ENCODE data around the gene ZNFX1. TPM values are rescaled to one million over a fixed set of nuclear protein-coding genes. Genes with fewer than 3 reads are reported as not detected.

Gene ZNFX1
- total and polyA plus RNA-seq, 9 of the 15 experiments (the other 6 are each of a cell fraction or from before 2014, with no cell fraction given) = 3.8 to 13.8 (median 10.3) TPM

GRCh38 chr20:49256261-49256660 lies 21.6 kb downstream of the ZNFX1 start (continued):
- TF ChIP-seq CUX1 (CRISPR knock-in tag; IDR thresholded peaks at IDR 0.05) (no peak), ZKSCAN8 (CRISPR knock-in tag; IDR thresholded peaks at IDR 0.05) (no peak), TAF15 (IDR thresholded peaks at IDR 0.05; ENCODE audit: low read depth, low read length) (no peak), NR2C2 (CRISPR knock-in tag; IDR thresholded peaks at IDR 0.05) (no peak), NR2C2 (tag; IDR thresholded peaks at IDR 0.05) (no peak), ZBTB34 (CRISPR knock-in tag; IDR thresholded peaks at IDR 0.05) (no peak), LEF1 (IDR thresholded peaks at IDR 0.05) (no peak), SREBF1 (IDR thresholded peaks at IDR 0.05; ENCODE audit: borderline replicate concordance, low read depth, low read length) (no peak), BCOR (IDR thresholded peaks at IDR 0.05) (no peak), SMAD4 (CRISPR knock-in tag; conservative IDR thresholded peaks at IDR 0.05) (no peak)
